GM21723 (cell line): ENCODE data around the gene GPR89B.
A peak's percentile ranks its signal among the peaks of the same experiment; 100 is the strongest.
"Not testable (repeated sequence)": the region's sequence is repeated elsewhere in the genome, so short reads cannot be mapped to it uniquely, and the experiment has no call there.

Source experiments
- ATAC-seq: cut with Tn5 transposase; IDR thresholded peaks from one replicate; pipeline ENCODE4 v1.9.1; 2021; ENCODE audit warnings: mild to moderate bottlenecking, moderate library complexity; ENCODE audit not compliant: unreplicated experiment

GPR89B gene

DNA sequence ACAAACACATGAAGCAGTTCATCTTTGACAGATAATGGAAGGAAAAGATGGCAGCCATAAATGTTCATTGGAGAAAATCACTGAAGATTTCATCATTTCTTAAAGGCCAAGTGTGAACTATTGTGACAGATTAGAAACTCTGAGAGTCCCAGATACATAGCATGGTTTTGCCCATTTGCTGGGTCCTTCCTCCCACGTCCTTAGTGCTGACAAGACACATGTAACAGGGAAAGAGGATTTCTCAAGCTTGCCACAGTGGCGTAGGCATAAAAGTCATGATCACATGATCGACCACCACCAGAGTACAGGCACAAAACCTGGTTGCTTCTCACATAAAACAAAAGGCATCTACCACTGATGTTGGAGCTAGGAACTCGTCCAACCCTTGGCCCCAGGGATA, 98.8 kb downstream of the GPR89B start:
- ATAC-seq: not testable (repeated sequence)

GRCh38 chr1:148032247-148032646, 104.0 kb downstream of the GPR89B start:
- ATAC-seq: not testable (repeated sequence)

DNA sequence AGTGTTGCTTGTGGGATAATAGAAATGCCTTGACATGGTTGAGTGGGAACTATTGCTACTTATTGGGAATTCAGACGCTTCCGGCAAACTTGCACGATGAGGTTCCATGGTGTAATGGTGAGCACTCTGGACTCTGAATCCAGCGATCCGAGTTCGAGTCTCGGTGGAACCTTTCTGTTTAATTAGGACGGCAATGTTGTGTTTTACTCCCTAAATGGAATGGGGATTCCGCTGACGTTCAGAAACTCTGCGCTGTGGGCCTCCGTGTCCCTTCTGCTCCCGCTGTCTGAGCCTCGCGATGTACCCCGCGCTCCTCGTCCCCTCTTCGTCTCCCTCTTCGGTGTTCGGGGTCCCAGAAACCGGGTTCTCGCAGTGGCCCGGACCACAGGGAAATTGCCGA, 104.5 kb downstream of the GPR89B start:
- ATAC-seq: not testable (repeated sequence)

- not testable (repeated sequence) for ATAC-seq
Observed at GRCh38 chr1:148033147-148033546, 104.9 kb downstream of the GPR89B start.

DNA sequence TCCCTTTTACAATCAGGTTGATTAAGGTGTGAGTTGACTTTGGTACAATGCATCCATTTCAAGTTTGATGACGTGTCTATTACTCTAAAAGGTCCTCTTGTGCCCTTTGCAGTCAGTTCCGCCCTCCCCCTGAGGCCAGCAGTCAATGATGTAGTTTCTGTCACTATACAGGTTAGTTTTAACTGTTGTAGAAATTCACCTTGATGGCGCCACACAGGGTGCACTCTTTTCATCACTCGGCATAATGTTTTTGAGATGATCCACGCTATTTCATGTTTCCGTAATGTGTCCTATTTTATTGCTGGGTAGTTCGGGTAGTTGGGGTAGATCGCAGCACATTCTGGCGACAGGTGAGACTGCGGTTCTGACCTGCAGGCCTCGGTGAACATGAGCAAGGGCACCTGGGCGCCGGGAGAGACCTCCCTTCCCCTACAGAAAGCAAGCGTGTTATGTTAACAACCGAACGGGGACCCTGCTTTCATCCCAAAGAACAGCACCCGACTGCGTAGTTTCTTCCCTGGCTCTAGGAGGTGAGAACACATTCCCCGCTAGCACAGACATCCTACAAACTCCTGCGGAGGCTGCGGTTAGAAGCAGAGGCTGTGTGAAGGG, 109.7 kb downstream of the GPR89B start:
- ATAC-seq: peak; percentile 15

GRCh38 chr1:148038462-148039333, 110.5 kb downstream of the GPR89B start:
- peak; percentile 90 for ATAC-seq
